ENCODE results near the gene SGTA. TPM values are rescaled to one million over a fixed set of nuclear protein-coding genes. Genes with fewer than 3 reads are reported as not detected.

The SGTA gene
- total and polyA plus RNA-seq, 7 donors = 63.4 to 186 (median 99.1) TPM

GRCh38 chr19:2764945-2765344 is 18.1 kb downstream of the SGTA start:
- no peaks in the 10 kb centered on the region for H3K9me3 ChIP-seq
- peaks cover 7% of the 10 kb centered on the region for H3K4me1 ChIP-seq
- H3K27me3 ChIP-seq (ENCODE audit: insufficient read depth in 3 of 3, low read length in 2 of 3) = no peaks in the 10 kb centered on the region
- 93 to 96% (median 95%) methylated on average over 21 of the region's 21 CpGs for WGBS, 3 donors
- H3K36me3 ChIP-seq (ENCODE audit: insufficient read depth in 1 of 2, low read depth in 1 of 2) = peaks cover 7 to 79% of the 10 kb centered on the region in 2 donors
- ATAC-seq (no peak), DNase-seq (no peak)
- intact Hi-C loops (cut with DNase I) = loop anchor here in 1 of 2 donors (5.0 kb wide), 1 partner anchor 33 kb away; no protein-coding TSS in a partner anchor
- no peak overlapping the region for H3K4me3 ChIP-seq
- no peak for TF ChIP-seq CTCF (IDR thresholded peaks at IDR 0.05)
- H3K27ac ChIP-seq = no peak overlapping the region

GRCh38 chr19:2763687-2764086 is 19.4 kb downstream of the SGTA start:
- ATAC-seq = no peak
- Histone ChIP-seq H3K36me3 (ENCODE audit: insufficient read depth in 1 of 2, low read depth in 1 of 2) (peaks cover 7 to 91% of the 10 kb centered on the region in 2 donors), H3K27ac (no peak overlapping the region), H3K27me3 (ENCODE audit: insufficient read depth in 3 of 3, low read length in 2 of 3) (no peaks in the 10 kb centered on the region), H3K4me3 (no peak overlapping the region), H3K9me3 (no peaks in the 10 kb centered on the region), H3K4me1 (no peaks in the 10 kb centered on the region)
- WGBS, 3 donors = 92 to 96% (median 96%) methylated on average over 12 of the region's 12 CpGs
- DNase-seq = no peak
- no peak for TF ChIP-seq CTCF (IDR thresholded peaks at IDR 0.05)
- intact Hi-C loops (cut with DNase I) = no loop called here

- WGBS, 3 donors = 94 to 95% (median 95%) methylated on average over 23 of the region's 23 CpGs
- no peaks in the 10 kb centered on the region for H3K9me3 ChIP-seq
- no peaks in the 10 kb centered on the region for H3K4me1 ChIP-seq
- no peaks in the 10 kb centered on the region for H3K27me3 ChIP-seq (ENCODE audit: insufficient read depth in 3 of 3, low read length in 2 of 3)
- peaks cover 7 to 89% of the 10 kb centered on the region in 2 donors for H3K36me3 ChIP-seq (ENCODE audit: insufficient read depth in 1 of 2, low read depth in 1 of 2)
- ATAC-seq (peak in 1 of 4 donors; percentile 6), DNase-seq (no peak)
- intact Hi-C loops (cut with DNase I) = no loop called here
- no peak for TF ChIP-seq CTCF (IDR thresholded peaks at IDR 0.05)
- H3K27ac ChIP-seq = no peak overlapping the region
- no peak overlapping the region for H3K4me3 ChIP-seq
These were observed 20.1 kb downstream of the SGTA start for GRCh38 chr19:2762783-2763496.

- ATAC-seq = no peak
- H3K4me1 ChIP-seq = no peaks in the 10 kb centered on the region
- no peaks in the 10 kb centered on the region for H3K9me3 ChIP-seq
- TF ChIP-seq CTCF (IDR thresholded peaks at IDR 0.05) = no peak
- no peak overlapping the region for H3K27ac ChIP-seq
- no peaks in the 10 kb centered on the region for H3K27me3 ChIP-seq (ENCODE audit: insufficient read depth in 3 of 3, low read length in 2 of 3)
- no peak for DNase-seq
- H3K36me3 ChIP-seq (ENCODE audit: insufficient read depth in 1 of 2, low read depth in 1 of 2) = peaks cover 7 to 90% of the 10 kb centered on the region in 2 donors
- 92 to 94% (median 93%) methylated on average over 42 to 43 of the region's 43 CpGs for WGBS, 3 donors
- intact Hi-C loops (cut with DNase I) = no loop called here
- no peak overlapping the region for H3K4me3 ChIP-seq
These were observed 20.9 kb downstream of the SGTA start for GRCh38 chr19:2761876-2762782.

Measured in psoas muscle (tissue), 8 donors.